Measurements from ENCODE around the gene ATAD5. TPM values are rescaled to one million over a fixed set of nuclear protein-coding genes. Genes with fewer than 3 reads are reported as not detected.

Gene ATAD5
- total and polyA plus RNA-seq, 2 of the 13 experiments (the other 11 are each of a cell fraction or from before 2014, with no cell fraction given), result 1.8 to 10.7 TPM

- TF ChIP-seq GFI1 (CRISPR knock-in tag; IDR thresholded peaks at IDR 0.05; ENCODE audit: borderline replicate concordance) (0 out of 2 replicates have a peak, but pooled peaks have one; percentile 23), ZNF629 (CRISPR knock-in tag; conservative IDR thresholded peaks at IDR 0.05) (no peak), ZNF567 (CRISPR knock-in tag; IDR thresholded peaks at IDR 0.05; ENCODE audit: borderline replicate concordance) (no peak), MBNL3 (CRISPR knock-in tag; conservative IDR thresholded peaks at IDR 0.05) (no peak), PRDM4 (CRISPR knock-in tag; IDR thresholded peaks at IDR 0.05; ENCODE audit: borderline replicate concordance) (no peak), EEA1 (CRISPR knock-in tag; IDR thresholded peaks at IDR 0.05; ENCODE audit: borderline replicate concordance) (no peak), ZNF670 (CRISPR knock-in tag; IDR thresholded peaks at IDR 0.05; ENCODE audit: borderline replicate concordance) (no peak), SSRP1 (CRISPR knock-in tag; IDR thresholded peaks at IDR 0.05) (no peak), STAG1 (CRISPR knock-in tag; IDR thresholded peaks at IDR 0.05) (no peak), CBX1 (IDR thresholded peaks at IDR 0.05; ENCODE audit: low read depth) (peak; percentile 68), GATA4 (IDR thresholded peaks at IDR 0.05; ENCODE audit: borderline replicate concordance, low read depth) (no peak), ELF3 (CRISPR knock-in tag; IDR thresholded peaks at IDR 0.05) (peak; percentile 88), ZNF441 (CRISPR knock-in tag; IDR thresholded peaks at IDR 0.05; ENCODE audit: borderline replicate concordance) (no peak; the same call in 1 of the 2 replicates), TBP (CRISPR knock-in tag; IDR thresholded peaks at IDR 0.05) (no peak), SP2 (CRISPR knock-in tag; IDR thresholded peaks at IDR 0.05) (peak; percentile 45; the same call in 1 of the 2 replicates), ARNT (IDR thresholded peaks at IDR 0.05) (no peak), ATF4 (CRISPR knock-in tag; IDR thresholded peaks at IDR 0.05) (peak in 1 of 2 experiments; percentile 79; a peak in 2 of 4 replicates), ZNF773 (CRISPR knock-in tag; IDR thresholded peaks at IDR 0.05; ENCODE audit: borderline replicate concordance) (no peak), ZNF614 (CRISPR knock-in tag; IDR thresholded peaks at IDR 0.05; ENCODE audit: borderline replicate concordance) (no peak; the same call in 1 of the 2 replicates), ZNF367 (CRISPR knock-in tag; IDR thresholded peaks at IDR 0.05; ENCODE audit: borderline replicate concordance) (no peak; the same call in 1 of the 2 replicates)
- TF ChIP-seq, protein P1, sequence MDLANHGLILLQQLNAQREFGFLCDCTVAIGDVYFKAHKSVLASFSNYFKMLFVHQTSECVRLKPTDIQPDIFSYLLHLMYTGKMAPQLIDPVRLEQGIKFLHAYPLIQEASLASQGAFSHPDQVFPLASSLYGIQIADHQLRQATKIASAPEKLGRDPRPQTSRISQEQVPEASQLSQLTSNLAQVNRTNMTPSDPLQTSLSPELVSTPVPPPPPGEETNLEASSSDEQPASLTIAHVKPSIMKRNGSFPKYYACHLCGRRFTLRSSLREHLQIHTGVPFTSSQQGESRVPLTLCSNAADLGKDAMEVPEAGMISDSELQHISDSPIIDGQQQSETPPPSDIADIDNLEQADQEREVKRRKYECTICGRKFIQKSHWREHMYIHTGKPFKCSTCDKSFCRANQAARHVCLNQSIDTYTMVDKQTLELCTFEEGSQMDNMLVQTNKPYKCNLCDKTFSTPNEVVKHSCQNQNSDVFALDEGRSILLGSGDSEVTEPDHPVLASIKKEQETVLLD (CRISPR knock-in tag; IDR thresholded peaks at IDR 0.05; ENCODE audit: low read depth), result peak; percentile 64; the same call in 1 of the 2 replicates
- TF ChIP-seq, protein P2, sequence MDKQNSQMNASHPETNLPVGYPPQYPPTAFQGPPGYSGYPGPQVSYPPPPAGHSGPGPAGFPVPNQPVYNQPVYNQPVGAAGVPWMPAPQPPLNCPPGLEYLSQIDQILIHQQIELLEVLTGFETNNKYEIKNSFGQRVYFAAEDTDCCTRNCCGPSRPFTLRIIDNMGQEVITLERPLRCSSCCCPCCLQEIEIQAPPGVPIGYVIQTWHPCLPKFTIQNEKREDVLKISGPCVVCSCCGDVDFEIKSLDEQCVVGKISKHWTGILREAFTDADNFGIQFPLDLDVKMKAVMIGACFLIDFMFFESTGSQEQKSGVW (CRISPR knock-in tag; IDR thresholded peaks at IDR 0.05; ENCODE audit: borderline replicate concordance), result no peak
Measured at GRCh38 chr17:30831663-30832437, at the start of gene ATAD5 (continued).

Data from HepG2 (cell line).